Ishikawa (cell line): ENCODE measurements around the gene JOSD2.

Experiments
- CEBPB ChIP-seq: IDR thresholded peaks from 2 replicates; pipeline ENCODE4 v1.6.1; 2012
- TAF1 ChIP-seq: IDR thresholded peaks from 2 replicates; pipeline ENCODE4 v1.6.1; 2012; ENCODE audit warnings: low read depth, mild to moderate bottlenecking
- TCF12 ChIP-seq: IDR thresholded peaks from 2 replicates; pipeline ENCODE4 v1.6.1; 2012; ENCODE audit warnings: low read depth
- TEAD4 ChIP-seq: IDR thresholded peaks from 2 replicates; pipeline ENCODE4 v1.6.1; 2012
- YY1 ChIP-seq: IDR thresholded peaks from 2 replicates; pipeline ENCODE4 v1.6.1; 2012; ENCODE audit warnings: low read depth

GRCh38 chr19:50519006-50519575 lies 8.1 kb upstream of the JOSD2 start:
- TF ChIP-seq TAF1 (no peak), TCF12 (no peak), CEBPB (no peak), YY1 (no peak), TEAD4 (no peak)
